DOHH2 (cell line): ENCODE measurements around the gene SOWAHC.

Experiments used
- CTCF ChIP-seq: fragments of 200-600 bp; sonication (generic); IDR thresholded peaks from one replicate; pipeline ENCODE4 v1.5.1; 2014; ENCODE audit warnings: antibody characterized with exemption, mild to moderate bottlenecking, low read depth, low read length; ENCODE audit not compliant: poor library complexity, severe bottlenecking
- EZH2phosphoT487 ChIP-seq: fragments of 200-600 bp; sonication (generic); IDR thresholded peaks from 2 replicates; pipeline ENCODE4 v1.6.1; 2017; ENCODE audit warnings: borderline replicate concordance, mild to moderate bottlenecking, antibody characterized with exemption, low read length, moderate library complexity, mixed read lengths

- TF ChIP-seq CTCF, result no peak
- TF ChIP-seq EZH2phosphoT487, result no peak
Measured at GRCh38 chr2:109591206-109591605, 23.0 kb upstream of the SOWAHC start.
